Smooth muscle cell of bladder (primary cell): ENCODE data around the gene PRPF4. TPM values are rescaled to one million over a fixed set of nuclear protein-coding genes. Genes with fewer than 3 reads are reported as not detected.

Experiments used
- total RNA-seq: library from RNA; depleted of rRNA; stranded (reverse); fragments of >200 nt; gene quantifications from 2 replicates; pipeline ENCODE4 v1.2.3, GENCODE V29; 2014

Gene PRPF4
- 24.3 and 27.1 TPM in 2 replicates for total RNA-seq

GRCh38 chr9:113275157-113276131 lies at the start of gene PRPF4, which contains the start of gene CDC26:
Gene PRPF4, plus strand, starts transcription at chr9:113275658. Its CDS starts 86 bp downstream, at chr9:113275744.
Gene CDC26, minus strand, starts transcription at chr9:113275572. Its CDS starts 3,065 bp downstream, at chr9:113272507.

GRCh38 chr9:113302792-113303418 lies 27.4 kb downstream of the PRPF4 start, which contains the start of gene RNF183:
Gene RNF183, minus strand, starts transcription at chr9:113303376. Its CDS starts 5,192 bp downstream, at chr9:113298184.

DNA sequence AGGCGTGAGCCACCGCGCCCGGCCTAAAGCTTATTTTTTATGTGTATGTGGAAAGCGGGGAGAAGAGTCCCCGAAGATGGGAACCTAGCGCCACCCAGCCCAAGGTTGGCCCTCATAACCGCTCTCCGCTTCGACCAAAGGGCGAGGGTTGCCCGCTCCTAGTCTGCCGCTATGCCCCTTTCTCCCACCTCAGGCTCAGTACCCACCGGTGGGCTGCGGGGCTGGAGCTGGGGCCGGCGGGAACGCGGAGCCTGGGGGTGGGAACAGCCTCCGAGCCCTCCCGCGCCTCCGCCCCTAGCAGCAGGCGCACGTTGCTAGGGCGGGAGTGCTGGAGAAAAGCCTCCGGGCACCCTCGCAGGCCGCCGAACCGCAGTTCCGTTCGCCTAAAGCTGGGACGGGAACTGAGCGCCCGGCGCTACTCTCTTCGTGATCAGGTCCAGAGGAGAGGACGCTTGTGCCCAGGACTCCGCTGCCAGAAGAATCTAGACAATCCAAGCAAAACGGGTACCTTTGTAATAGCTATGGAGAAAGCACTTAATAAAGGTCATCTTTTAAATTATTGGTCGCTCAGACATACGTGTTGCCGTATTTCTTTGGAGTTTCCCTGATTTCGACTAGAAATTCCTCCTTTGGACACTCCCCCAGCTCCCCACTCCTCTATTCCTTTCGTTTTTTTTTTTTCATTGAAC lies 64.7 kb downstream of the PRPF4 start, which contains the start of gene WDR31:
Gene WDR31, minus strand, starts transcription at position 265 of the 689 bp plus-strand sequence. CDS start 8,253 bp downstream, outside the sequence.

Other genes starting within 250 kb of the PRPF4 start
- gene ZFP37, start 218.9 kb upstream of the PRPF4 start, total RNA-seq: 2.3 and 2.4 TPM in 2 replicates
- 9.4 and 10.0 TPM in 2 replicates for gene SLC31A2, start 124.7 kb upstream of the PRPF4 start, total RNA-seq
- 14.6 and 17.7 TPM in 2 replicates for gene FKBP15, start 54.4 kb upstream of the PRPF4 start, total RNA-seq
- 44.4 and 45.8 TPM in 2 replicates for gene SLC31A1, start 54.1 kb upstream of the PRPF4 start, total RNA-seq
- 43.1 and 55.8 TPM in 2 replicates for gene CDC26, start 86 bp upstream of the PRPF4 start, total RNA-seq
- gene RNF183, start 27.7 kb downstream of the PRPF4 start, total RNA-seq: not detected in 2 replicates
- 1.8 and 3.4 TPM in 2 replicates for gene WDR31, start 64.6 kb downstream of the PRPF4 start, total RNA-seq
- gene BSPRY, start 73.9 kb downstream of the PRPF4 start, total RNA-seq: not detected in 2 replicates
- 4.6 and 9.9 TPM in 2 replicates for gene HDHD3, start 101.3 kb downstream of the PRPF4 start, total RNA-seq
- 23.3 and 24.8 TPM in 2 replicates for gene ALAD, start 125.6 kb downstream of the PRPF4 start, total RNA-seq
- 18.8 and 22.8 TPM in 2 replicates for gene POLE3, start 135.0 kb downstream of the PRPF4 start, total RNA-seq
- gene C9orf43, start 135.1 kb downstream of the PRPF4 start, total RNA-seq: 0.14 and 0.18 TPM in 2 replicates
- gene RGS3, start 188.1 kb downstream of the PRPF4 start, total RNA-seq: 23.9 and 29.1 TPM in 2 replicates